KBM-7 (cell line): ENCODE data around the gene PTCH2.
"Not testable (repeated sequence)": the region's sequence is repeated elsewhere in the genome, so short reads cannot be mapped to it uniquely, and the experiment has no call there.

Experiments
- DNase-seq: peaks from one replicate; pipeline ENCODE4 v3.0.0-alpha.2; 2015
- in situ Hi-C: fragments of 300-500 bp; cut with MboI; formaldehyde crosslinking; loops from 2 replicates; pipeline ENCODE4 v1.14.3; 2020; ENCODE audit warnings: low sequenced_read_pairs, low pct_unique_long_range_greater_than_20kb, mixed read lengths

PTCH2 gene

GRCh38 chr1:44821240-44821715, 21.8 kb downstream of the PTCH2 start:
- in situ Hi-C loops: no loop called here
- no peak for DNase-seq

GRCh38 chr1:44820328-44821239, 22.5 kb downstream of the PTCH2 start:
- in situ Hi-C loops: no loop called here

GRCh38 chr1:44819608-44820327, 23.3 kb downstream of the PTCH2 start:
- DNase-seq: peak; percentile 73
- in situ Hi-C loops: no loop called here

More at GRCh38 chr1:44820328-44821239, 22.5 kb downstream of the PTCH2 start:
- no peak for DNase-seq

GRCh38 chr1:44819196-44819607, 23.9 kb downstream of the PTCH2 start:
- DNase-seq: no peak
- in situ Hi-C loops: no loop called here

- no peak for DNase-seq
- in situ Hi-C loops: no loop called here
Measured at GRCh38 chr1:44817771-44818495, 25.1 kb downstream of the PTCH2 start.

DNA sequence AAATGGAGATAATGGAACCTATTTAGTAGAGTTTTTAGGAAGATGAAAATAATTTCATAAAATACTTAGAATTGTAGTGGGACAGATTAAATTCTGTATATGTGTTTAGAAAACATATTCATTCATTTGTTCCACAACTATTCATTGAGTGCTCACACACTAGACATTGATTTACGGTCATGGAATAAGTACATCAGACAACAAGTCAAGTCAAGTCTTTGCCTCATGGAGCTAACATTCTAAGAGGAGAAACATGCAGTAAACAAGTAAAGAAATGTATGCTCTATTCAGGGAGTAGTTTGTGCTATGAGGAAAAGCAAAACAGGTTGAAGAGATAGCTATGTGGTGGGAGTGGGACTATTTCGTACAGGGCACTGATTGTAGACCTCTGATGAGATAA, 25.7 kb downstream of the PTCH2 start:
- no peak for DNase-seq
- in situ Hi-C loops: no loop called here

DNA sequence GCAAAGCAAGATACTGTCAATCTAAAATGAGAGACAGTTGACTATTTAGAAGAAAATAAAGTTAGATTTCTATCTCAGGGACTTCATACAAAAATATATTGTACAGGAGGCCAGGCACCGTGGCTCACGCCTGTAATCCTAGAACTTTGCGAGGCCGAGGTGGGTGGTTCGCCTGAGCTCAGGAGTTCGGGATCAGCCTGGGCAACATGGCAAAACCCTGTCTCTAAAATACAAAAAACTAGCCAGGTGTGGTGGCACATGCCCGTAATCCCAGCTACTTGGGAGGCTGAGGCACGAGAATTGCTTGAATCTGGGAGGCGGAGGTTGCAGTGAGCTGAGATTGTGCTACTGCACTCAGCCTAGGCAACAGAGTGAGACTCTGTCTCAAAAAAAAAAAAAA, 27.1 kb downstream of the PTCH2 start:
- DNase-seq: not testable (repeated sequence)

DNA sequence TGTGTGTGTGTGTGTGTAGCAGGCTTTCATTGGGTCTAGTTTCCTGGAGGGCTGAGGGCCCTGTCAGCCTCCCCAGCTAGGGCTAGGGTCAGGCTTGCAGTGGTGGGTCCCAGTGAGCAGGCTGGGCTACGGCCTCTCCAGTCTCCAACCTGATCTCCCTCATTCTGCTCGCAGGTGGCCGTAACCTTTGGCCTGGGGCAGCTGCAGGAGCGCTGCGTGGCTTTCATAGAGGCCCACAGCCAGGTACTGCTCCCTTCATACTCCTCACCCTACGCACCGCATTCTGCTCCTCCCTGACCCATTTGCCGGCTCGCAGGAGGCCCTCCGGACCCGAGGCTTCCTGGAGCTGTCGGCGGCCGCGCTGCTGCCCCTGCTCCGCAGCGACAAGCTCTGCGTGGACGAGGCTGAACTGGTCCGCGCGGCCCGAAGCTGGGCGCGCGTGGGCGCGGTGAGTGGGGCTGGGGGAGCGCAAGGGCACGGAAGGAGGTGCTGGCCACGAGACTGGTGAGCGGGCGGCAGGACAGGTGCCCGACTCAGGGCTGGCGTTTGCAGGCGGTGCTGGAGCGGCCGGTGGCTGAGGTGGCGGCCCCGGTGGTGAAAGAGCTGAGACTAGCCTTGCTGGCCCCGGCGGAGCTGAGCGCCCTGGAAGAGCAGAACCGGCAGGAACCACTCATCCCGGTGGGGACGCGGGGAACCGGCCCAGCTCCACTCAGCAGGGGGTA, 30.1 kb downstream of the PTCH2 start:
- DNase-seq: no peak
- in situ Hi-C loops: no loop called here

More for the DNA sequence above, 27.1 kb downstream of the PTCH2 start:
- in situ Hi-C loops: not testable (repeated sequence)

GRCh38 chr1:44811234-44811633, 31.8 kb downstream of the PTCH2 start:
- in situ Hi-C loops: no loop called here
- DNase-seq: no peak

DNA sequence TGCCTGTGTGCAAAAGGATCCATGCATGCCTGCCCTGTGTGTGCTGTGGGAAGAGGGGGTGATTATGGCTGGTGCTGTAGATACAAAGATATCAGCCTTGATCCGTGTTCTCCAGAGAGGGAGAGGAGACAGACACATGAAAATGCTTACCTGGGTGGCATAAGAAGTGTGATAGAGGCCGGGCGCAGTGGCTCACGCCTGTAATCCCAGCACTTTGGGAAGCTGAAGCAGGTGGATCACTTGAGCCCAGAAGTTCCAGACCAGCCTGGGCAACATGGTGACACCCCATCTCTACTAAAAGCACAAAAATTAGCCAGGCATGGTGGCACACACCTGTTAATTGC, 32.3 kb downstream of the PTCH2 start:
- DNase-seq, in situ Hi-C loops: not testable (repeated sequence)

- in situ Hi-C loops: no loop called here
- DNase-seq: no peak
Measured at GRCh38 chr1:44810101-44810761, 32.8 kb downstream of the PTCH2 start.

GRCh38 chr1:44808938-44809917, 33.8 kb downstream of the PTCH2 start:
- DNase-seq: peak; percentile 92
- in situ Hi-C loops: no loop called here

DNA sequence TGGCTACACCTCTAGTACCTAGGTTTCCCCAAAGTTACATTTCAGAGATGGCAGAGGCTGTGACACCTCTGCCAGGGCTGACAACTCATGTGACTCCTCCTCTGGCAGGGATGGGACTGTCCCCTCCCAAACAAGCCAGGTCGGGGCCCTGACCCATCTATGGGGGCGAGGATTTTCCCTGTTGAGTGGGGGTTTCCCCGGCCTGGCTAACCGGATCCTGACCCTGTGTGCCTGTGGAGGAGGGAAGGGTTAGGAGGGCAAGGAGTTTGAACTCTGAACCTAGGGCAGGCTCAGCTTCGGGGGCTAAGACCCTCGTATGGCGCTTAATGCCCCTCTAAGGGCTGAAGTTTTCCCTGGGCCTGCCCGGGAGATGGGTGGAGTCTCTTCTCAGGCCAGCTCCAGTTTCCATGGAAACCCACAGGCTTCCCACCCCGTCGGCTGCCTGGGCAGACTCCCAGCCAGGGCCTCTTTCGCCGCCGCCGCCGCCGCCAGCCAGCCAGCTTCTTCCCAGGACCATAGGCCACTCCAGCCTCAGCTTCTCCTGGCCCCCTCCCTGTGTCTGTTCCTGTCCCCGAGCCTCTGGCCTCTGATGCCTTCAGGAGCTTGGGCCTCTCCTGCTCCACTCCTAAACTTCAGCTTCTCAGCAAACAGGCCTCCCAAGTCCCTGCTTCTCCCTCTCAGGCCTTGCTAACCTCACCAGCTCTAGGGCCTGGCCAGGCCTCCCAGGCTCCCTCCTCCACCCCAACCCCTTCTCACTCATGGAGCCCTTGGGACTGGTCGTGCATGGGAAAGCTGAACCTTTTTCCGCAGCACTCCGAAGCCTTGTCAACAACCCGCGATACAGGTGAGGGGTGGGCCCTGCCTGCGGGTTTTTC, 34.8 kb downstream of the PTCH2 start, which contains the start of gene BTBD19:
Gene BTBD19 (plus strand): TSS at position 461 of the 875 bp plus-strand sequence. CDS start 298 bp downstream, at position 759.
- DNase-seq: peak; percentile 71
- in situ Hi-C loops: no loop called here

DNA sequence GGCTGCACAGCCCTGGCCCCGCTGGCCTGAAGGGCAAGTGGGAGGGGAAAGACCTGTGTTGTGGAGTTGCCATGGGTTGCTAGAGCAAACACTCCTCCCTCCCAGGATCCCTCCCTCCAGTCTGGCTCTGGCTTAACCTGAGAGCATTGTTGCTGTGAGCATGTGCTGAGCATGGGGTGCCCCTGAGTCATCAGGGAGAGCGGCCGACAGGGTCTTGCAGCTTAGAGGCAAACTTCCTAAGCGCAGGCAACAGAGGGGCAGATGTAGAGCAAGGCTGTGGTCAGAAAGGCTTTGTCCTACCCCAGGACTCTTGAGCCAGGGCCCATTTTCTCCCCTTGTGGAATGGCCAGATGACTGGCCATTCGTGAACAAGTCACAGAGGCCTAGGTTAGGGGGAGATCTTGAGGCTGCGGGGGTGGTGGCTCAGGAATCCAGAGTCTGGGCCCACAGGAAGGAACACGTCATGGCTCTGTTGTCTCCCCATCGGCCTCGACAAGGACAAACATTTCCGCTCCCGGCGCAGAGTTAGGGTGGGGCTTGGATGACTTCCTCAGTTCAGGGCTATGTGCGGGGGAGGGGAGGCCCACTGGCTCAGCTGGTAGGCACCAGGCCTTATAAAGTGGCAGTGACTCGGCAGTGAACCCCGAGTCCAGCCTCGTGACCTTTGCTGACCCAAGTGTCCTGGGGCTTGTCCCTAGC, 35.5 kb downstream of the PTCH2 start:
- peak; percentile 97 for DNase-seq
- in situ Hi-C loops: no loop called here

DNA sequence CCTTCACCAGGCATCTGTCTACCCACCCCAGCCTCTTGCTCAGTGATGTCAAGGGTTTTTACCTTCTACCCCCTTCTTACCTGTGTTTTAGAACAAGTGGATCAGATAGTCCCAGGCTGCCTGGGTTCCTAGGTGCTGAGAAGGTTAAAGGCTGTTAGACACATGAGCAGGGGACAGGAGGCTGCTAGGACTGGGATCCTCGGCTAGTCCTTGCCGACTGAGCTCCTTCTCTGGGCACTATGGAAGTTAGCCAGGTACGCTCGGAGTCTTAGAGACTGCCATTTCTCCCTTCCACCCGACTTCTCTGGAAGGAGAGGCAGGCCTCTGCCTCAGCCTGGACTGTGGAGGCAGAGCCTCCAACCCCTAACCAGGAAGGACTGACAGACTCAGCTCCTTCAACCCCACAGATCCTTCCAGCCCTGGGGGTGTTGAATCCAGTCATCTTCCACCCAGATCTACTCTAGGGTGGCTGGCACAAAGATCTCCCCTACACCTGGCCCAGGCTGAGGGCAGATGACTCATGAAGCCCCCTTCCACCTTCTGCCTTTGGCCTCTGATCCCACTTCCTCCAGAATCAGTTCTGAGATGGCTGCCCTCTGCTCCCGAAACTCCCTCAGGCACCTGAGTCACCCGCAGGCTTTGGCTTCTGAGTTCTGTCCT, 36.2 kb downstream of the PTCH2 start, which contains the start of gene DYNLT4:
Gene DYNLT4 (minus strand): TSS at position 648 of the 660 bp plus-strand sequence. CDS start 683 bp downstream, outside the sequence.
- in situ Hi-C loops: no loop called here
- no peak for DNase-seq
